ENCODE data around the gene CRAT.
A peak's percentile ranks its signal among the peaks of the same experiment; 100 is the strongest.

CRAT gene

DNA sequence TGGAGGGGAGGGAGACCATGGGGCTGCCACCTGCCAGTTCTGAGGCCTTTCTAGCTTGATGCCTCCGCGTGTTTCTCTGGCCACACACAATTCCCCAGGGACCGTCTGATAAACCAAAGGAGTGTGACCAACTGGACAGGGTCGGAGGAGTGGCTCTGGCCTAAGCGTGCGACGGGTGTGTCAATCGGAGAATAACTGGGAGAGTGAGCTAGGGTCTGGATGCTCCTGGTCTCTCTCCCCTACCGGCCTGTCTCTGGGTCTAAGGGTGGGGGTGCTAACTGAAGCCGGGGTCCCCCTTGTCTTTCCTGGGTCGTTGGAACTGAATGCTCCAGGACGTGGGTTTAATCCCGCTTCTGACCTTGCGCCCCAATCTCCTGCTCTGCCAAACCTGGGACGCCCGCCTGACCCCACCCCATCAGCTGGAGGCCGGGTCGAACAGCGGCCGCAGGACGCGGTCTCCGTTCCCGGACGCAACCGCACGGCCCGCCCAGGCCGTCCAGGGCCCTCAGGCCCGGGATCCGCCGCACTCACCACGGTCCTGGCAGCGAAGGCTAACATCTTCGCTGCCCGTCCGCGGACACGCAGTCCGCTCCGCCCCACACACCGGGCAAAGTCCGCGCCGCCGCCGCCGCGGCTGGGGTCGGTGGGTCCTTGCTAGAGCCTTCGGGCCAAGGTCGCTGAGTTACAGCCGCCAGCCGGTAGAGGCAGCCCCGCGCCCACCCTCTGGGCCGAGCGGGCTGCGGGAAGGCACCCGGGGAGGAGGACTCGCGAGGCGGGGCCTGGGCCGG lies 447 bp downstream of the CRAT start:
- DNase-seq (ENCODE audit: low read depth): peak; percentile 29

DNA sequence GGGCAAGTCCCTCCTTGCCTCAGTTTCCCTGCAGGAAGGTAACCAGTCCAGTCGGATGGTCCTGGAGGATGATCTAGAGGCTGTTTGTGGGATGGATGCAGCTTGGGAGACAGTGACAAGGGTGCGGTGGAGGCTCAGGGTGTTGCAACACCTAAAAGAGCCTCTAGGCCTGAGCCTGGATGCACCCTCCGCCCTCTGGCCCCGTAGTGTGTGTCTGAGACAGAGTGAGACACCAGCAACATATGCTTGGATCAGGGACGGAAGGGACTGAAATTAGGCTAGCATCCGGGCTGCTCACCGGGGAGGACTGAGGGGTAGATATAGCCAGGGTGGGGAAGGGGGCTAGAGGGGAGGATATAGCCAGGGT lies 1.1 kb downstream of the CRAT start:
- DNase-seq (ENCODE audit: low read depth): no peak

DNA sequence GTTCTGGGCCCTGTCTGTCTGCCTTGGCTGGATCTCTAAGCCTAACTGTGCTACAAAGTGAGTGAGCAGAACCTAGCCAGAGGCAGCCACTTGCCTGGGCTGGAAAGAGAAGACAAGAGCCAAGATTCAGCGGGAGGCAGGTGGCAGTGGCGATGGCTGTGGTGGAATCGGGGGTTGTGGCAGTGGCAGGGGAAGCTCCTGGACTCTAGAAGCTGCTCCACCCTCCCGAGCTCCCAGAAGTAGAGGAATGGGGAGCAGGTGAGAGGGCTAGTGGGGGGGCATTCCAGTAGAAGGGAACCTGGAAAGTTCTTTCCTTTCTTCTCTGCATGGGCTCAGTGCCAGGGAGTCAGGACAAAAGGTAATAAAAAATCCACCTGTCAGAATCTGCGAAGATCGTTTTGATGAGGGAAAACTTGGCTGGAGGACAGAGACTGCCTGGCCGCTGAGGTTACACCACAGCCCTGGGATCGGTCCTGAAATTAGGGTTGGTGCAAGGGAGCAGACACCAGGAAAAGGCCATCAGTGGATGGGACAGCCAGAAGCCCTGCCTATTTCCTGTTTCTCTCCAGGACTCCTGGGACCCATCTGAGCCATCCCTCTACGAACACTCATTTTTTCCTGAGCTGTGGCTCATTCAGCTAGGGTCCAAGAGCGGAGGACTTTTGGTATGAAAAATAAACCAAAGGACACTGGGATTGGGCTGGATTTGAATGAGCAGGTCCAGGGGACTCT lies 1.6 kb downstream of the CRAT start:
- no peak for DNase-seq (ENCODE audit: low read depth)

DNA sequence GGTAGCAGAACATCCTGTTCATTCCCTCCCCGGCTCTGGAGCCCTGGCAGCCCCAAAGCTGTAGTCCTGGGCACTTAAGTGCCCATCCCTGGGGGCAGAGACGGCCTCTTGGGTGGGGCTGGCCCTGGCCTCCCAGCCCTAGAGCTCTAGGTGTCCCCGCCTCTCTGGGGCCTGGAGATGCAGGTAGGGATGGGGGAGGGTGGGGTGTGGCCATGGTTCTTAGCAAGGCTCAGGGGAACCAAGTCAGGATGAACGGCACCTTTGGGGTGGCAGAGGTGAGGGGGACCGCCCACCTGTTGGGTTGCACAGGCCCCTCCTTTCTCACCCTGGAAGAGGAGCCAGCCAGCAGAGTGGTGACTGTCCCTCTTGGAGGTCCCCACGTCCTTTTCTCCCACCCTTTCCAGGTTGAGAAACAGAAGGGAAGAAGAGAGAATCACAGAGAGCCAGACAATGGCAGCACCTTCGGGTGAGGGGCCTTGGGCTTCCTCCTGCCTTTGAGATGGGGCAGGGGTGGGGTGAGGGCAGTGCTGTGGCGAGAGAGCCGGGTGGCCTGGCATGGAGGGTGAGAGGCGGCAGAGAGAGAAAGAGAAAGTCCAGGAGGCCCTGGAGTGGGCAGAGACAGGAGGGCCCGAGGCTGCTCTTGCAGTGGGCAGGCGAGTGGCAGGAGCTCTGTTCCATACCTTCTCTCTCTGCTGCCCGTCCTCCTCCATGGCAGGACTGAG lies 2.3 kb downstream of the CRAT start:
- no peak for DNase-seq (ENCODE audit: low read depth)

DNA sequence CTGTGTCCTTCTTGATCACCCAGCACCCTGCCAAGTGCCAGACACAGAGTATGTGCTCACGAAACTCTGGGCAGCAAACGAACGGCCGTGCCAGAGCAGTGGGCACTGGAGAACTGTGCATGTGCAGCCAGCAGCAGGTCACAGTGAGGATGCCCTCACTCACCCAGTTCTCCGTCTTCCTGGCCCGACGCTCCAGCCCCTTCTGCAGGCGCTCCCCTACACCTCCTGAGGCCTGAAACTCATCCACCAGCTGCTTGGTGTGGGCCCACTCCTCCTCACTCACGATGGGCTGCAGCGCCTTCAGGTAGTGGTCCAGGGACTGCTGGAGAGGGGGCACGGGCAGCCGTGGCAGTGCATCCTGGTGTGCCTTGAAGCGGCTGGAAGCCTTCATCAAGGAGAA lies 2.9 kb downstream of the CRAT start:
- no peak for DNase-seq (ENCODE audit: low read depth)

DNA sequence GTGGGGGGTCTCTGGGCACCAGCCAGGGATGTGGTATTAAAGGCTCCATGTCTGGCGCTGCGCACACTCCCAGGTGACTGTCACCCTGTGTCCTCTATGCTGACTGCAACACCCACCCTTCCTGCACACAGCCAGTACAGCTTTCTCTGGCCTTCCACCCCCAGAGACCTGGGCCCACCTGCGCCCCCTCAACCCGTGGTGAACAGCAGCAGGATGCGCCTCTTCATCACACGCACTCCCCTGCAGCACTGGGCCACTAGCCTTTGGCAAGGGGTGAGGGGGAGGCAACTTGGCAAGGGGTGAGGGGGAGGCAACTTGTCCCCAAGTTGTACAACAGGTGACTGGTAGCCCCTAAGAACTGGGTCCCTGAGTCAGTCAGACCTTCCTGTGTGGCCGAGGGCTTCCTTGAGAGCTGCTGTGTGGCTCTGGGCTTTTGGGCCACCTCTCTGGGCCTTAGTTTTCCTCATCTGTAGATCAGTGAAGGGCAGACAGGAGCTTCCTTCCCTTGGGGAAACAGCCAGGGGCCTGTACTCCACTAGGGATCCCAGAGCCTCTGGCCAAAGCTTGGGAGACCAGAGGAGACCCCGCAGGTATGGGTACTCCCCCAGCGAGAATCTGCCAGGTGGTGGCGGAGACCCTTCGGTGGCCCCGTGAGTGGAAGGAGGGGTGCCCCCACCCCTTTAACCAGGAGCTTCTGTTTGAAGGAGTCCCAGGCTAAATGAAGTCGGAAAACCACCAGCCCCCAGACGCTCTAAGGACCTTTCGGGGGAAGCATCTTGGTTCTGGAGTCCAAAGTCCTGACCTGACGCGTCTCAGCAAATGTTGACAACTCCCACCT lies 4.5 kb downstream of the CRAT start:
- DNase-seq (ENCODE audit: low read depth): no peak

DNA sequence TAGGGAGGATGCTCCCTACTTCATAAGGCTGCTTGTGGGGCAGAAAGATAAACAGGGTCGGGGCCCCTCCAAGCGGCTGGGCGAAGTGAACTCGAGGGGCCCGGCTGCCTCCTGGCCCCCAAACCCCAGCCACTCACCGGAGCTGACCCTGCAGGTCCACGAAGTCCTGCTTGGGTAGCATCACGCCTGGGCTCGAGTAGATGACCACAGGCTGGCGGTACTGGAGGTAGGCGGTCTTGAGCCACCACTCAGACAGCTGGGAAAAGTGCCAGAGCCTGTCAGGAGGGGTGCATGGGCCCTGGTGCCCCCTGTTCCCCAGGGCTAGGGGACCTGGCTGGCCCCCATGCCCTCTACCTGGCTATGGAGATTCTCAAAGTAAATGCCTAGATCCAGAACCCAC lies 6.5 kb downstream of the CRAT start:
- DNase-seq (ENCODE audit: low read depth): no peak

DNA sequence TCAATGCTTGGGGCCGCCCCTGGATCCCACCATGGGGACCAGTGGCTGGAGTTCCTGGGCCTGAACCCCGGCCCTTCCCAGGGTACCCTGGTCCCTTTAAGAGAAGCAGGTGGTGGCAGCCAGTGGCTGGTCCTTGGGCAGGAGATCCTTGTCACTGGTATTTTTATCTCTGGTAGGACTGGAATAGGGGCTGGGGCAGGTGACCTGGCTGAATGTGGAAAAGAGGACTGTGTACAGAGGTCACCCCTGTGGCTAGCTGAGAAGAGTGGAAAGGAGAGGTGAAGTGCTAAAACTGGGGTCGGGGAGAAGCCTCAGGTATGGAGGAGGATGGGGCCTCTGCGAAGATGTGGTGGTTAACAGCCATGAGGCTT lies 7.0 kb downstream of the CRAT start:
- no peak for DNase-seq (ENCODE audit: low read depth)

DNA sequence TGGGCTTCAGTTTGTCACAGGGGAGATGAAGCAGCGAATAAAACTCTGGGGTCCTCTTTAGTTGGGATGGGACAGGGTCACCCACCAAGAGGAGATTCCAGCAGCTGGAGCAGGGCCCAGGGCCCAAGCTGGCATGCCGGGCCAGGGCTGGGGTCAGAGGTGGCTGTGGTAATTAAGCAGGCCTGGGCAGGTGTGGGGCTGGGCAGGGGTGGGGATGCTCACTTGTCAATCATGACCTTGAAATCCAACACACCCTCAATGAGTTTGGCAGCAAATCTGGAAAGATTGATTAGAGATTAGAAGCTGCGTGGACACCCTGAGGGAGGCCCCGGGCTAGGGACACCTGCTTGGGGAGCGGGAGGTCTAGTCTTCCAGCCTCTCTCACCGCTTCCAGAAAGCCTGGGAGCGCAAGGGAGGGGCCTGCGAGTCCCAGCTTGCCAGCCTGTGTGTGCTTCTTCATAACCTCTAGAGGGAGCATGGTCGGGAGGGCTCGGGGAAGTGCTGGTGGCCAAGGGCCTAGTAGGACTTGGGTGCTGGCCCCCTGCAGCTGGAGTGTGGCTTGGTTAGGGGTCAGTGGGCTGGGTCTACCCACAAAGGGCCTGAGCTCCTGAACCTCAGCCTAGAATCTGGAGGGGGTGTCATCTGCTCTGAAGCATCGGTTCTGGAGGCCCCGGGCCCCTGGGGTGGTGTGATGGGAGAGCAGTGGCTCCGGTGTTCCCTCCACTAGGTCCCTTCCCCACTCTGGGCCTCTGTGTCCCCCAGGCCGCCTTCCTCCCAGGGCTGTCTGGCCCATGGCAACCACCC lies 7.6 kb downstream of the CRAT start:
- DNase-seq (ENCODE audit: low read depth): no peak

DNA sequence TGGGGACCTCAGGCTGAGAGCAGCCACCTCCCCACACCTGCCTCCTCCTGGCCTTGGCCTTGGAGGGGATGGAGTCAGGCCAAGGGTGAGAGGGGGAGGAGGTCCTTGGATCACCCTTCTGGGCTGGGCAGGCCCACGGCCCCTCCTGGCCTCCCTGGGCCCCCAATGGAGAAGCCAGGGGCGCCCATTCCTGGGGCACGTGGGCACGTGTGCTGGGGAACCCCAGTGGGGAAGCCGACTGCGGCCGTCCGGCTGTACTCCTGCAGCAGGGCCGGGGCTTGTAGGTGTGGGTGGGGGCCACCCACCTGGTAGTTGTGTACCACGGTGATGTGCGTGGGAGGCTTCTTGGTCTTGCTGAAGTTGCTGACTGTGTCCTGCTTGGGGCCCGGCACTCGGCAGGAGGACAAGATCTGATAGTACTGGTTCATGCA lies 8.5 kb downstream of the CRAT start:
- DNase-seq (ENCODE audit: low read depth): no peak

DNA sequence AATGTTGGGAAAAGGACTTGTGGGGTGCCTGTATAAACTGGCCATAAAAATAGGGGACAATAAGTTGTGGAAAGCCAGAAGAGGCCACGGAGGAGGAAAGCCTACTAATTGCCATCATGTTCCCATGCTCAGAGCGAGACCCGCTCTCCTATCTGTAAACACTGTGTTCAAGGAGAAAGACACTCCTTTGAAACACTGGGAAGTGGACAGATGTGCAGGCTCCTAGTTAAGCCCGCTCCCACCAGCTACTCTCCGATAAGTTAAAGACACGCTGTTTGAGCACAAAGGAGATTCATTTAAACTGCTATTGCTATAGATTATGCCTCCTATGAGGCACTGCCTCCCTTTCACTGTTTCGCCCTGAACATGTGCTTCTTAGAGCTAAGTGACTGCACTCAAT lies 9.3 kb downstream of the CRAT start:
- no peak for DNase-seq (ENCODE audit: low read depth)

DNA sequence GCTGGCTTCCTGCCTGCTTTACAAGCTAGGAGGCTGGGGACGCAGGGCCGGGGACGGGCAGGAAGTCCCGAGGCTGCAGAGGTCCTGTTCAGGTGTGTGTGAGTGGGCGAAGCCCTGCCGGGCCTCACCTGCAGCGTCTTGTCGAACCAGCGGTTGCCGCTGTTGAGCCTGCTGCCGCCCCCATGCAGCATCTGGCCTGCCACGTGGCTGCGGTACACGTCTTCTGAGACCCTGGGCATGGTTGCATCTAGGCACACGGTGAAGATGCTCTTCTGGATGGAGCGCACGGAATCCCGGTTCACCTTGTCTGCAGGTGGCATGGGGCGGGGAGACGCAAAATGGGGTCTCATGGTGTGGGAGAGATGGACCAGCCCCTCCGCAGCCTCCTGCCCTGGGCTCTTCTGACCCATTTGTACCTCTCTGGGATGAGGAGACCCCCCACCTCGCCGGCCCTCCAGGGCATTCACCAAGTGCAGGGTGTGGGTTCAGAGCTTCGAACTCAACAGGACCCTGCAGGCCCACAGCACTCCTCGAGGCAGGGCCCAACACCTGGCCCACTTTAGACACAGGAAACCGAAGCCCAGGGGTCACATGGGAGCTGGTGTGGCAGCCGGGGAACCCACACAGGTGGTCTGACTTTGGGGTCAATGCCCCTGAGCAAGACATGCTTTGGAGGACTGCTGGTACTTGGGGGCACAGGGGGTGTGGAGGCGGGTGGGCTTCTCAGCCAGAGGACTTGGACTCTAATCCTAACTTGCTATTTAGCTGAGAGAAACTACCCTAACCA lies 10.0 kb downstream of the CRAT start:
- no peak for DNase-seq (ENCODE audit: low read depth)

DNA sequence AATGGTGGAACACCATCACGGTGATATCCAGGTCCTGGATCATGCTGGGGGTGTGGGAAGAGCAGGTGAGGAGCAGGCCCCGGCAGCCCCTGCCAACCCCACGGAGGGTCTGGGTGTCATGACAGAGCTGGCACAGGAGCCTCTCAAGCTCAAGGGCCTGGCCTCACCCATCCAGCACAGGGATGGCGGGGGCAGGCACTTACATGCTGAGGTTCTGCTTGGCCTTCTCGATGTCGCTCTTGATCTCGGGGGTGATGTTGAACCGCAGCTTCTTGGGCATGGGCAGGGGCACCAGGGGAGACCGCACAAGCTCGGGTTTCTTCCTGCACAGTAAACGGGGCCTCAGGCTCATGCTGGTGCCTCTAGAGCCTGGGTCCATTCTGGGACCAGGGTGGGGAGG lies 12.3 kb downstream of the CRAT start:
- no peak for DNase-seq (ENCODE audit: low read depth)

DNA sequence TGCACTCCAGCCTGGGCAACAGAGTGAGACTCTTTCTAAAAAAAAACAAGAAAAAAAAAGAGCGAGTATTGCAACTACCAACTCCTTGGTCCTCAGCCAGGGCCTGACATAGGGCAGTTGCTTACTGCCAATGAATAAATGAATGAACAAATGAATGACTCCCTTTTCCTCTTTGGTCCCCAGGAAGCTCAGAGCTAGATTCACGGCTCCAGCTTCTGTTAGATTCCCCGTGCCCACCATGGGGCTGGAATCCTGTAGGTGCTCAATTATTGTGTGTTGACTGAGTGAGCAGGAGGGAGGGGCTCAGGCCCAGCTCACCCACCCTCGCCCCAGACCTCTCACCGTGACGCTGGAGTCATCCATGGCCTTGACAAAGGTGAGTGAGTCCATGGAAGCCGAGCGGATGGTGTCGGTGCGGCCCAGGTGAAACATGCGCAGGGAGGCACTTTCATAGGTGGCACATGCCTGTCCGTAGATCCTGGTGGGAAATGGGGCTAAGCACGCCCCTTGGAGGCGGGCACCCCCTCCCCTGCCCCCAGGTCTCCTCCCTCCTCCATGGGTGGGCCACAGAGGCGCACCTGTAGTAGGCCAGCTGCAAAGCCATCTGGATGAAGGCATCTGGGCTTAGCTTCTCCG lies 12.8 kb downstream of the CRAT start:
- DNase-seq (ENCODE audit: low read depth): no peak

DNA sequence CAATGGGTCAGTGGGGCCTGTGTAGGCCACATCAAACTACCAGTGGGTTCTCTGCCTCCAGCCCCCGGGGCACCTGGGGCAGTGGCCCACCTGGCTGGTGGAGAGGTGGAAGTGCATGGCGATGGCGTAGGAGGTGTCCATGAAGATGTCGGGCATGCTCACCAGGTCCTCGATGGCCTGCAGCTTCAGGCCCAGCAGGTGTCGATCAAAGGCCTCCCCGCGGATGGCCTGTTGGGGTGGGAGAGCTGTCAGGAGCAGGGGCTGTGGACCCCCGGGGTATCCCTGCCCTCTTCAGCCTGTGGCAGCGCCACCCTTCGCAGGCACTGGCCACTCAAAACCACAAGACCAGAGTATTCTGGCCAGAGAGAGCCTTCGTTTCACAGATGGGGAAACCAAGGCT lies 14.7 kb downstream of the CRAT start:
- DNase-seq (ENCODE audit: low read depth): no peak

DNA sequence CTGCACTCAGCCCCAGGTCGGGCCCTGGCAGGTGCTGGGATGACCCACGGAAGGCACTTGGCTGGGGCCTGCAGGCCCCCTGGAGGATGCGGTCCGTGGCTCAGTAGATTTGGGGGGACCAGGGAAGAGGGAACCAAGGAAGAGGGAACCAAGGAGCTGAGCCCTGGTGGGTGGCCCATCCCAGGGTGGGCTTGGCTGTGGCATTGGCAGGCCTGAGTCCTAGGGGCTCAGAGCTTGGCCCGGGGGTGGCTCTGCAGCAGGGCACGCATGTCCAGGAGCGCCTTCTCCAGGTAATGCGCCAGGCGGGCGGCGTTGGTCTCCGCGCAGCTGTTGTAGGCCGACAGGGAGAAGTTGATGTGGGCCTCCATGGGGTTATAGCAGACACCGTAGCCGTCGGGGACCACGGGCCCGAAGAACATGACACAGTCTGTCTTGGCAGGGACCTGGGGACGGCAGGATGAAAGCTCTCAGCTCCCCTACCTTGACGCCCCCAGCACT lies 15.4 kb downstream of the CRAT start:
- no peak for DNase-seq (ENCODE audit: low read depth)

DNA sequence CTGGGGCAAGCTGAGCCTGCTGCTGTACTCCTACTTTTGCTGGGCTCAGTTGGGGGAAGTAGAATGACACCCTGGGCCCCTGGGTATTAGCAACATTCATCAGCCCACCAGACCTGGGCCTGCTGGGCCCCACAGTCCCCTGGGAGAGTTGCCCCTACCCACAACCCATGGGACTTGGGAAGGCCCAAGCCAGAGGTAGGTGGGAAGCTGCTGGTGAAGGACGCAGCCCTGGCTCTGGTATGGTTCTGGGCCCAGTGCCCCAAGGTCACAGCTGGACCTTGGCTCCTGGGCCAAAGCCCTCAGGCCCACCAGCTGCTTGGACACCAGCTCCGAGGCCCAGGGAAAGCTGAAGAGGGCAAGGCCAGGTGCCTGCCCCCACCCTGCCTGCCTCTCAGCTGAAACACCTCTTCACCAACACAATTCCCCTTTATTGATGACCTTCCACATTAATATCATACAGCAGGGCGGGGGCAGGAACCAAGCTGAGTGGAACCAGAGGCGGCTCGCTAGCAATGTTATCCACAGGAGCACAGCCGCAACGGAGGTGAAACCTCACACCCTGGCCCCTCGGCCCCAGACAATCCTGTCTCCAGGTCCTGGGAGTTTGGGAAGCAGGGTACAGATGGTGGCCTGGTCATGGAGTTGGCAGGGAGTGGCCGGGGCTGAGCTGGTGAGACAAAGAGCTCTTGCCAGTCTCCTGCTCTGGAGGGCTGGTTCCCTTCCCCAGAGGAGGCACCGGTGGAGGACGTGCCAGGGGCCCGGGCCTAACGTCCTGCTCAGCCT lies 16.0 kb downstream of the CRAT start:
- DNase-seq (ENCODE audit: low read depth): no peak

DNA sequence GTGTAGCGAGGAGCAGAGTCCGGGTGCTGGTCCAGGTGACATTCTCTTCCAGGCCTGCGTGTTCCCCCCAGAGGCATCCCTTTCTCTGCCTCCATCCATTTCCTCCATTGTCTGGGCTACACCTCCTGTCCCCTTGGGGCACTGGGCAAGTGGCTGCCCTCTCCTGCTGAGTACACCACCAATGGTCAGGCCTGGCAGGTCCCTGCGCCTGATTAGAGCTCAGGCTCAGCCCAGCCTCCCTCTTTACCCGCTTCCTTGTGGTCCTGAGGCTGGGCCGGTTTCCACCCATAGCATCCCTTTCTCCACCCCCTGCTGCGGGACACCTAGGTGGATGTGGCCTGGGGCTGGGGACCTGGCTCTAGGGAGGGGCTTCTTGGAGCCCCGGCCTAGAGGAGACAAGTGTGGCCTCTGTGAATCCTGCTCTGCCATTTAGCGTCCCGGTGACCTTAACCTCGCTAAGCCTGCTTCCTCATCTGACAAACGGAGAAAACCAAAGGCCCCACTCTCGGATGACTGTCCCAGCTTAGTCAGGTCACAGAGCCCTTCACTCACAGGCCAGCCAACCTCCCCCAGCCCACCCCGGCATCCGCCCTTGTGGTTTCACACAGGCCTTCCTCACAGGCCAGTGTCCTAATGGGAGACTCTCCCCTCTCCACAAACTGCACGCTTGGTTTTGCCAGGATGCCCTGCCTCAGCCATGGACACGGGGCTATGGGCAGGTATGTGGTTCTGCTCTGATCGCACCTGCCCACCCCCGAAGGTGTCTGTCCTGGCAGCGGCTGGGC lies 16.8 kb downstream of the CRAT start:
- no peak for DNase-seq (ENCODE audit: low read depth)
